GM23338 (cell line): ENCODE results near the gene INPP1. TPM values are rescaled to one million over a fixed set of nuclear protein-coding genes. Genes with fewer than 3 reads are reported as not detected.

Experiments used
- polyA plus RNA-seq: library from polyadenylated mRNA; unstranded; fragments of >200 nt; fragmentation: Nextera tagmentation; extraction: Ambion mirVana; gene quantifications from 2 replicates; pipeline ENCODE4 v1.2.1, GENCODE V29; 2016
- total RNA-seq: library from RNA; depleted of rRNA; stranded (reverse); fragments of >200 nt; shearing (Covaris generic); gene quantifications from 2 replicates; pipeline ENCODE4 v1.2.3, GENCODE V29; 2014; rRNA removed

Gene INPP1
- total and polyA plus RNA-seq, 2 experiments from 2014 or later: 2.6 to 6.5 TPM

Other genes starting within 250 kb of the INPP1 start
- 25.7 and 25.8 TPM in 2 replicates for gene HIBCH, start 23.8 kb upstream of the INPP1 start, total RNA-seq
- gene HIBCH, start 23.8 kb upstream of the INPP1 start, polyA plus RNA-seq: 37.7 and 42.3 TPM in 2 replicates
- gene MFSD6, start 64.8 kb downstream of the INPP1 start, total RNA-seq: 9.6 and 15.8 TPM in 2 replicates
- 2.3 and 3.1 TPM in 2 replicates for gene MFSD6, start 64.8 kb downstream of the INPP1 start, polyA plus RNA-seq
- gene NEMP2, start 191.1 kb downstream of the INPP1 start, total RNA-seq: 4.0 and 7.0 TPM in 2 replicates
- gene NEMP2, start 191.1 kb downstream of the INPP1 start, polyA plus RNA-seq: 0.99 and 1.2 TPM in 2 replicates